Upper lobe of left lung (tissue), 6 donors: ENCODE measurements around the gene SPATA2L. TPM values are rescaled to one million over a fixed set of nuclear protein-coding genes. Genes with fewer than 3 reads are reported as not detected.

Experiments used
- ATAC-seq, 2 donors: fragments of 200-7000 bp; cut with Tn5 transposase; one replicate each; pipeline ENCODE4 v1.9.1; 2022; ENCODE audit warnings: mild to moderate bottlenecking in 2 of 2, moderate library complexity in 2 of 2; ENCODE audit not compliant: low FRiP score in 2 of 2
- DNase-seq, 2 donors: peaks; one replicate each; pipeline ENCODE4 v3.0.0-alpha.2; 2019 to 2020
- H3K27ac ChIP-seq, 4 donors: fragments of 200-600 bp; sonication (generic); one replicate each; pipeline ENCODE4 v1.5.1; 2016 to 2019
- H3K27me3 ChIP-seq, 4 donors: fragments of 200-600 bp; sonication (generic); one replicate each; pipeline ENCODE4 v1.5.1; 2017 to 2019
- H3K36me3 ChIP-seq, 4 donors: fragments of 200-600 bp; sonication (generic); one replicate each; pipeline ENCODE4 v1.5.1; 2016 to 2019
- H3K4me1 ChIP-seq, 4 donors: fragments of 200-600 bp; sonication (generic); one replicate each; pipeline ENCODE4 v1.5.1; 2018 to 2019
- H3K4me3 ChIP-seq, 4 donors: fragments of 200-600 bp; sonication (generic); one replicate each; pipeline ENCODE4 v1.5.1; 2017 to 2019; ENCODE audit warnings: mild to moderate bottlenecking in 2 of 4, moderate library complexity in 1 of 4
- H3K9me3 ChIP-seq, 4 donors: fragments of 200-600 bp; sonication (generic); one replicate each; pipeline ENCODE4 v1.5.1; 2018 to 2019
- EP300 ChIP-seq, 4 donors: sonication (generic); formaldehyde crosslinking; IDR thresholded peaks; one replicate each; pipeline ENCODE4 v1.5.1; 2017; ENCODE audit warnings: antibody characterized with exemption in 4 of 4, control low read depth in 2 of 4
- POLR2A ChIP-seq, 4 donors: fragments of 450-650 bp; IDR thresholded peaks; one replicate each; pipeline ENCODE4 v1.5.1; 2016 to 2017; ENCODE audit warnings: antibody characterized with exemption in 4 of 4, mild to moderate bottlenecking in 2 of 4
- POLR2AphosphoS5 ChIP-seq, 2 donors: sonication (generic); formaldehyde crosslinking; IDR thresholded peaks; one replicate each; pipeline ENCODE4 v1.5.1; 2017; ENCODE audit warnings: antibody characterized with exemption in 2 of 2
- WGBS, 2 donors: methylation state at CpG; one replicate each; pipeline ENCODE4 v1.1.5; 2017 to 2018; 5-methylcytosine and 5-hydroxymethylcytosine counted together
- total RNA-seq, 6 donors: library from RNA; depleted of rRNA in 4 of 6; stranded (reverse); fragments of >200 nt in 4 of 6; gene quantifications; one replicate each; pipeline versions ENCODE4 v1.1.0 to v1.2.1, GENCODE V29; 2016 to 2021
- TF ChIP-seq, protein P1 (sequence below), 6 experiments: fragments of 450-650 bp in 4 of 6; fragments of 200-600 bp in 2 of 6; sonication (generic) in 2 of 6; IDR thresholded peaks; one replicate each; pipeline ENCODE4 v1.5.1; 2016 to 2019; ENCODE audit warnings: antibody characterized with exemption in 6 of 6
- donor health status: DM: no; HTN: no; CAD: no; lungs with moderate emphysema.
- donor health status: DM: no; HTN: yes; CAD: no; lungs with severe emphysema.

SPATA2L gene
- total RNA-seq, 6 donors from 2014 or later, result 11.5 to 49.3 (median 26.5) TPM

DNA sequence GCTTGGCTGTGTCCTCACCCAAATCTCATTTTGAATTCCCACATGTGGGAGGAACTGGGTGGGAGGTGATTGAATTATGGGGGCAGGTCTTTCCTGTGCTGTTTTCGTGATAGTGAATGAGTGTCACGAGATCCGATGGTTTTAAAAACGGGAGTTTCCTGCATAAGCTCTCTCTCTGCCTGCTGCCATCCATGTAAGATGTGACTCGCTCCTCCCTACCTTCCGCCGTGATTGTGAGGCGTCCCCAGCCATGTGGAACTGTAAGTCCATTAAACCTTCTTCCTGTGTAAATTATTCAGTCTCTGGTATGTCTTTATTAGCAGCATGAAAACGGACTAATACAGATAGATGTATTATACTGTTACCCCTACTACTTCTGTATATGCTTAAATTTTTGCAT, 40.3 kb downstream of the SPATA2L start:
- H3K9me3 ChIP-seq, result no peaks in the 10 kb centered on the region
- no peaks in the 10 kb centered on the region for H3K27me3 ChIP-seq
- no peak overlapping the region for H3K4me3 ChIP-seq
- DNase-seq, result no peak
- WGBS, 2 donors, result 92 to 95% methylated on average over 9 of the region's 9 CpGs
- no peak overlapping the region for H3K27ac ChIP-seq
- peaks cover 18 to 26% (median 23%) of the 10 kb centered on the region in 4 donors for H3K4me1 ChIP-seq
- peaks cover 0 to 25% (median 10%) of the 10 kb centered on the region in 4 donors for H3K36me3 ChIP-seq
- TF ChIP-seq POLR2AphosphoS5 (IDR thresholded peaks at IDR 0.05) (no peak), POLR2A (IDR thresholded peaks at IDR 0.05) (no peak), EP300 (IDR thresholded peaks at IDR 0.05) (no peak)
- TF ChIP-seq, protein P1, sequence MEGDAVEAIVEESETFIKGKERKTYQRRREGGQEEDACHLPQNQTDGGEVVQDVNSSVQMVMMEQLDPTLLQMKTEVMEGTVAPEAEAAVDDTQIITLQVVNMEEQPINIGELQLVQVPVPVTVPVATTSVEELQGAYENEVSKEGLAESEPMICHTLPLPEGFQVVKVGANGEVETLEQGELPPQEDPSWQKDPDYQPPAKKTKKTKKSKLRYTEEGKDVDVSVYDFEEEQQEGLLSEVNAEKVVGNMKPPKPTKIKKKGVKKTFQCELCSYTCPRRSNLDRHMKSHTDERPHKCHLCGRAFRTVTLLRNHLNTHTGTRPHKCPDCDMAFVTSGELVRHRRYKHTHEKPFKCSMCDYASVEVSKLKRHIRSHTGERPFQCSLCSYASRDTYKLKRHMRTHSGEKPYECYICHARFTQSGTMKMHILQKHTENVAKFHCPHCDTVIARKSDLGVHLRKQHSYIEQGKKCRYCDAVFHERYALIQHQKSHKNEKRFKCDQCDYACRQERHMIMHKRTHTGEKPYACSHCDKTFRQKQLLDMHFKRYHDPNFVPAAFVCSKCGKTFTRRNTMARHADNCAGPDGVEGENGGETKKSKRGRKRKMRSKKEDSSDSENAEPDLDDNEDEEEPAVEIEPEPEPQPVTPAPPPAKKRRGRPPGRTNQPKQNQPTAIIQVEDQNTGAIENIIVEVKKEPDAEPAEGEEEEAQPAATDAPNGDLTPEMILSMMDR (IDR thresholded peaks at IDR 0.05), result no peak
- ATAC-seq, result no peak

GRCh38 chr16:89660146-89660545, 41.4 kb downstream of the SPATA2L start:
- Histone ChIP-seq H3K27ac (peak overlapping the region in 1 of 4 donors; percentile 46), H3K9me3 (no peaks in the 10 kb centered on the region), H3K4me1 (peaks cover 21 to 36% (median 28%) of the 10 kb centered on the region in 4 donors), H3K4me3 (no peak overlapping the region), H3K36me3 (peaks cover 0 to 25% (median 10%) of the 10 kb centered on the region in 4 donors), H3K27me3 (no peaks in the 10 kb centered on the region)
- no peak for ATAC-seq
- no peak for DNase-seq
- TF ChIP-seq POLR2AphosphoS5 (IDR thresholded peaks at IDR 0.05) (no peak), POLR2A (IDR thresholded peaks at IDR 0.05) (no peak), EP300 (IDR thresholded peaks at IDR 0.05) (no peak)
- TF ChIP-seq, protein P1 (IDR thresholded peaks at IDR 0.05), result no peak
- WGBS, 2 donors, result 82 to 88% methylated on average over 7 of the region's 7 CpGs

- ATAC-seq (peak; percentile 20 to 22), DNase-seq (peak in 1 of 2 donors; percentile 83)
- no peaks in the 10 kb centered on the region for H3K27me3 ChIP-seq
- H3K27ac ChIP-seq, result peak overlapping the region; percentile 81 to 91 (median 90)
- peaks cover 21 to 39% (median 28%) of the 10 kb centered on the region in 4 donors for H3K4me1 ChIP-seq
- H3K36me3 ChIP-seq, result peaks cover 0 to 26% (median 10%) of the 10 kb centered on the region in 4 donors
- peak overlapping the region; percentile 89 to 97 (median 92) for H3K4me3 ChIP-seq
- no peaks in the 10 kb centered on the region for H3K9me3 ChIP-seq
- 17 to 21% methylated on average over 25 to 27 of the region's 27 CpGs for WGBS, 2 donors
- TF ChIP-seq EP300 (IDR thresholded peaks at IDR 0.05) (no peak), POLR2AphosphoS5 (IDR thresholded peaks at IDR 0.05) (no peak), POLR2A (IDR thresholded peaks at IDR 0.05) (no peak)
- TF ChIP-seq, protein P1 (IDR thresholded peaks at IDR 0.05), result no peak
These were observed 43.2 kb downstream of the SPATA2L start for GRCh38 chr16:89658221-89658879.

GRCh38 chr16:89657442-89658220, 43.9 kb downstream of the SPATA2L start, which contains the start of the genes CHMP1A and SPATA33:
TSS of gene CHMP1A (minus strand) at chr16:89657708. CDS start at chr16:89657588, 120 bp downstream.
TSS of gene SPATA33 (plus strand) at chr16:89657836. CDS start at chr16:89657912, 76 bp downstream.
- Histone ChIP-seq H3K4me3 (peak within 1 kb of the TSS; percentile 89 to 97 (median 92)), H3K27ac (peak within 1 kb of the TSS; percentile 81 to 91 (median 90)), H3K9me3 (no peaks in the 10 kb centered on the region), H3K4me1 (peaks cover 21 to 39% (median 28%) of the 10 kb centered on the region in 4 donors), H3K27me3 (no peaks in the 10 kb centered on the region), H3K36me3 (peaks cover 0 to 22% (median 8%) of the 10 kb centered on the region in 4 donors)
- WGBS, 2 donors, result 0 to 1% methylated on average over 8 to 77 of the region's 99 CpGs
- TF ChIP-seq EP300 (IDR thresholded peaks at IDR 0.05), result no peak
- TF ChIP-seq, protein P1 (IDR thresholded peaks at IDR 0.05), result peak in 2 of 6 experiments; percentile 20
- TF ChIP-seq POLR2A (IDR thresholded peaks at IDR 0.05), result peak in 3 of 4 donors; percentile 42 to 82 (median 45)
- TF ChIP-seq POLR2AphosphoS5 (IDR thresholded peaks at IDR 0.05), result peak; percentile 80 to 96
- ATAC-seq, result peak; percentile 92 to 99
- peak; percentile 81 to 98 for DNase-seq
